Heart left ventricle (tissue), 16 donors: ENCODE results near the gene PNLIPRP2. TPM values are rescaled to one million over a fixed set of nuclear protein-coding genes. Genes with fewer than 3 reads are reported as not detected.

Experiments
- ATAC-seq, 4 donors: fragments of 200-7000 bp; cut with Tn5 transposase; one replicate each; pipeline ENCODE4 v1.9.1; 2020 to 2022; ENCODE audit warnings: moderate library complexity in 4 of 4, mild to moderate bottlenecking in 3 of 4, moderate number of reproducible peaks in 1 of 4
- DNase-seq, 5 donors: peaks; one replicate each; pipeline ENCODE4 v3.0.0-alpha.2; 2020
- H3K27ac ChIP-seq, 12 donors: fragments of 200-600 bp; sonication (generic) in 4 of 12; one replicate each; pipeline versions ENCODE4 v1.5.0 to v1.8.0; 2016 to 2022; ENCODE audit warnings: mild to moderate bottlenecking in 2 of 12
- H3K27me3 ChIP-seq, 9 donors: fragments of 200-600 bp; sonication (generic) in 2 of 9; one replicate each; pipeline versions ENCODE4 v1.5.1 to v1.8.0; 2016 to 2022; ENCODE audit warnings: mild to moderate bottlenecking in 3 of 9
- H3K36me3 ChIP-seq, 9 donors: fragments of 200-600 bp; sonication (generic) in 2 of 9; one replicate each; pipeline versions ENCODE4 v1.5.0 to v1.8.0; 2018 to 2022; ENCODE audit warnings: mild to moderate bottlenecking in 2 of 9
- H3K4me1 ChIP-seq, 12 donors: fragments of 200-600 bp; sonication (generic) in 4 of 12; one replicate each; pipeline versions ENCODE4 v1.5.0 to v1.8.0; 2016 to 2022; ENCODE audit warnings: mild to moderate bottlenecking in 3 of 12
- H3K4me3 ChIP-seq, 12 donors: fragments of 200-600 bp; sonication (generic) in 4 of 12; one replicate each; pipeline versions ENCODE4 v1.5.0 to v1.8.0; 2017 to 2022; ENCODE audit warnings: mild to moderate bottlenecking in 9 of 12, moderate library complexity in 4 of 12
- H3K9me3 ChIP-seq, 12 donors: fragments of 200-600 bp; sonication (generic) in 4 of 12; one replicate each; pipeline versions ENCODE4 v1.5.0 to v1.8.0; 2016 to 2022; ENCODE audit warnings: mild to moderate bottlenecking in 1 of 12
- POLR2A ChIP-seq, 2 donors: fragments of 450-650 bp; IDR thresholded peaks; one replicate each; pipeline ENCODE4 v1.6.1; 2017; ENCODE audit warnings: antibody characterized with exemption in 2 of 2, mild to moderate bottlenecking in 2 of 2, moderate library complexity in 2 of 2
- WGBS, 4 donors: extraction: QIAGEN DNeasy Blood & Tissue Kit in 2 of 4; methylation state at CpG; one replicate each; pipeline versions ENCODE4 v1.1.5 to v1.1.7; 2013 to 2018; 5-methylcytosine and 5-hydroxymethylcytosine counted together
- intact Hi-C, 10 donors: fragments of 100-400 bp; cut with DNase I; formaldehyde crosslinking; loops; one replicate each; pipeline versions ENCODE4 v1.11.1 to v1.14.2; 2022
- long read RNA-seq, 3 donors: library from polyadenylated mRNA; unstranded; transcript quantifications; one replicate each; pipeline ENCODE4 v2.0.0, GENCODE V29; 2020 to 2021
- polyA plus RNA-seq, 2 donors: library from polyadenylated mRNA; stranded (reverse); fragments of 200-250 nt; gene quantifications; one replicate each; pipeline ENCODE4 v1.2.3, GENCODE V29; 2013
- total RNA-seq, 9 donors: library from RNA; depleted of rRNA in 2 of 9; stranded (reverse); fragments of >200 nt in 2 of 9; fragmentation: NEBNext Ultra II Directional in 3 of 9; extraction: Animal tissue kit (Norgen Biotek cat#: 25700) in 3 of 9; gene quantifications; one replicate each; pipeline versions ENCODE4 v1.1.0 to v1.2.4, GENCODE V29; 2016 to 2023
- TF ChIP-seq, protein P1 (sequence below), 12 donors: fragments of 200-600 bp; sonication (generic) in 4 of 12; IDR thresholded peaks; one replicate each; pipeline versions ENCODE4 v1.5.0 to v1.8.0; 2018 to 2022; ENCODE audit warnings: antibody characterized with exemption in 12 of 12, mild to moderate bottlenecking in 5 of 12
- donor health status: ischemic (EF 13 %, LVEDD 7.1; RV severe dilation, severe dysfunction).
- donor health status: healthy with polysubstance abuse.
- donor health status: DM: no; HTN: yes; CAD: no.
- donor health status: DM: no; HTN: no; CAD: no.
- donor health status: ischemic (EF 25% LVEDD 6.9; RV normal size, moderate dysfunction).
- donor health status: ischemic (EF 25% LVEDD 5.7; RV mildly dilated, moderate dysfunction).
- donor health status: healthy.
- donor health status: DM: yes; HTN: yes; CAD: no.
- donor health status: ischemic (EF 35%, LVEDD 5.7; RV mildly dilated, moderate dysfunction).
- donor health status: nonischemic (EF 11% LVEDD 7.7; RV severe dilation, severe dysfunction).
- donor health status: DM: yes; HTN: yes; CAD: no.
- donor health status: PGD.
- donor health status: ischemic (EF 29% LVEDD 5.4; RV normal size, mild dysfunction).
- donor health status: nonischemic (EF 23%, LVEDD 6.1; RV moderate dilation, normal function).

PNLIPRP2 gene
- total RNA-seq = under 1 TPM in 1 of 9 donors, not detected in 8; 0.27 TPM
- polyA plus RNA-seq = under 1 TPM in 1 of 2 donors, not detected in 1; 0.04 TPM
- long read RNA-seq, donor 1 = 0 reads
- long read RNA-seq, donor 2 = 0 reads
- long read RNA-seq, donor 3 = 0 reads

DNA sequence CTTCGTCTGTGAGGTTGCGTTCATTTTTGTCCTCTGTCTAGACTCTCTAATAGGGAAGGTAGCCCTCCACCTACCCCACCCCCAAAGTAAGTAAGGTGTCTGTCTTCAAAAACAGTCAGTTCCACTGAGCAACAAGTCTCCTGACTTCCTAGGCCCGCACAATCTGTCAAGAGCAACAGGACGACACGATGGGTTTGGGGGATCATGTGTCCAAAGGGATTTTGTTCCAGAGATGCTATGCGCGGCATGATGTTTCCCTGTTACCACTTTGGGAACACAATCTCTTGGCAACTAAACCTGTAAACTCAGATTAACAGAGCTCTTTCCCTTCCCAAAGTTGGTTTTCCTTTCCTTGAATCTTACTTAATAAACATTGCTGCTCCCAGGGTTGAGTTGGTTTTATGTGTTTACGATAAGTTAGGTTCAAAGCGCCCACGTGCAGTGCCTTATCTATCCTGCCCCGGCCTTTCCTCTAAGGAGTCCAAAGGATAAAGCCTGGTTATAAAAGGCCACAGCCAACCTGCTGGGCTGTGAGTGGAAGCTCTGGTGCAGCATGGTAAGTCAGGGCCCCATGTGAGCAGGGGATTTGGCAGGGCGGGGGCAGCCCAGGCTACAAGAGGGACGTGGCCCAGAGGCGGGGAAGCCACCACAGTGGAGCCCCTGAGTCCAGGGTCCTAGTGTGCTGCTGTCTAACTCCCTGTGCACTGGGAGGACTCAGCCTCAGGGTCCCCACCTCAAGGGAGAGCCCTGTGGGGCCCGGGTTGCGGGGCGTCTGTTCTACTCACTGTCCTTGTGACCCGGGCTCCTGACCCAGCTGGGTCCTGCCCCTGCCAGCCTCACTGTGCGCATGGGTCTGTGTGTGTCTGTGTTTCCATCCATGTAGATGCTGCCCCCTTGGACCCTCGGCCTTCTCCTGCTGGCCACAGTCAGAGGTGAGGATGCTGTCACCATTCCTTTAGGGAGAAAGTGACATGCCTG is at the start of gene PNLIPRP2:
PNLIPRP2 (plus strand) TSS at position 531 of the 978 bp plus-strand sequence.
- 54 to 73% (median 67%) methylated on average over 16 to 20 of the region's 20 CpGs for WGBS, 4 donors
- ATAC-seq (peak in 2 of 4 donors; percentile 19 to 34), DNase-seq (no peak)
- intact Hi-C loops = no loop called here
- TF ChIP-seq, protein P1, sequence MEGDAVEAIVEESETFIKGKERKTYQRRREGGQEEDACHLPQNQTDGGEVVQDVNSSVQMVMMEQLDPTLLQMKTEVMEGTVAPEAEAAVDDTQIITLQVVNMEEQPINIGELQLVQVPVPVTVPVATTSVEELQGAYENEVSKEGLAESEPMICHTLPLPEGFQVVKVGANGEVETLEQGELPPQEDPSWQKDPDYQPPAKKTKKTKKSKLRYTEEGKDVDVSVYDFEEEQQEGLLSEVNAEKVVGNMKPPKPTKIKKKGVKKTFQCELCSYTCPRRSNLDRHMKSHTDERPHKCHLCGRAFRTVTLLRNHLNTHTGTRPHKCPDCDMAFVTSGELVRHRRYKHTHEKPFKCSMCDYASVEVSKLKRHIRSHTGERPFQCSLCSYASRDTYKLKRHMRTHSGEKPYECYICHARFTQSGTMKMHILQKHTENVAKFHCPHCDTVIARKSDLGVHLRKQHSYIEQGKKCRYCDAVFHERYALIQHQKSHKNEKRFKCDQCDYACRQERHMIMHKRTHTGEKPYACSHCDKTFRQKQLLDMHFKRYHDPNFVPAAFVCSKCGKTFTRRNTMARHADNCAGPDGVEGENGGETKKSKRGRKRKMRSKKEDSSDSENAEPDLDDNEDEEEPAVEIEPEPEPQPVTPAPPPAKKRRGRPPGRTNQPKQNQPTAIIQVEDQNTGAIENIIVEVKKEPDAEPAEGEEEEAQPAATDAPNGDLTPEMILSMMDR (IDR thresholded peaks at IDR 0.05) = no peak
- no peak for TF ChIP-seq POLR2A (IDR thresholded peaks at IDR 0.05)
- Histone ChIP-seq H3K36me3 (no peaks in the 10 kb centered on the region), H3K4me1 (no peaks in the 10 kb centered on the region), H3K4me3 (no peak within 1 kb of the TSS), H3K27me3 (peaks cover 0 to 20% (median 0%) of the 10 kb centered on the region in 9 donors), H3K27ac (no peak within 1 kb of the TSS), H3K9me3 (no peaks in the 10 kb centered on the region)

DNA sequence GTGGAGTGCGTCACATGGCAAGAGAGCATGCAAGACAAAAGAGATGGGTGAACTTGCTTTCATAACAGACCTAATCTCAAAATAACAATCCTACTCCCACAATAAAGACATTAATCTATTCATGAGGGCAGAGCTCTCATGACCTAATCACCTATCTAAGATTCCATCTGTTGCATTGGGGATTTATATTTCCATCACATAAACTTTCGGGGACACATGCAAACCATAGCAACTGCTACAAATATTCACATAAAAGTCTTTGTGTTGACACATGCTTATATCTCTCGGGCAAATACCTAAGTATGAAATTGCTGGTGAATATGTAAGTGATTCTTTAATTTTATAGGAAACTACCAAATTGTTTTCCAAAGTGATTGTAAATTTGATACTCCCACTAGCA is 46.0 kb upstream of the PNLIPRP2 start:
- intact Hi-C loops = no loop called here
- no peaks in the 10 kb centered on the region for H3K36me3 ChIP-seq
- H3K9me3 ChIP-seq = no peaks in the 10 kb centered on the region
- no peak for ATAC-seq
- no peaks in the 10 kb centered on the region for H3K27me3 ChIP-seq
- 71 to 80% (median 77%) methylated on average over 3 of the region's 3 CpGs for WGBS, 4 donors
- TF ChIP-seq, protein P1 (IDR thresholded peaks at IDR 0.05) = no peak
- TF ChIP-seq POLR2A (IDR thresholded peaks at IDR 0.05) = no peak
- no peak overlapping the region for H3K27ac ChIP-seq
- no peaks in the 10 kb centered on the region for H3K4me1 ChIP-seq
- DNase-seq = no peak
- no peak overlapping the region for H3K4me3 ChIP-seq

DNA sequence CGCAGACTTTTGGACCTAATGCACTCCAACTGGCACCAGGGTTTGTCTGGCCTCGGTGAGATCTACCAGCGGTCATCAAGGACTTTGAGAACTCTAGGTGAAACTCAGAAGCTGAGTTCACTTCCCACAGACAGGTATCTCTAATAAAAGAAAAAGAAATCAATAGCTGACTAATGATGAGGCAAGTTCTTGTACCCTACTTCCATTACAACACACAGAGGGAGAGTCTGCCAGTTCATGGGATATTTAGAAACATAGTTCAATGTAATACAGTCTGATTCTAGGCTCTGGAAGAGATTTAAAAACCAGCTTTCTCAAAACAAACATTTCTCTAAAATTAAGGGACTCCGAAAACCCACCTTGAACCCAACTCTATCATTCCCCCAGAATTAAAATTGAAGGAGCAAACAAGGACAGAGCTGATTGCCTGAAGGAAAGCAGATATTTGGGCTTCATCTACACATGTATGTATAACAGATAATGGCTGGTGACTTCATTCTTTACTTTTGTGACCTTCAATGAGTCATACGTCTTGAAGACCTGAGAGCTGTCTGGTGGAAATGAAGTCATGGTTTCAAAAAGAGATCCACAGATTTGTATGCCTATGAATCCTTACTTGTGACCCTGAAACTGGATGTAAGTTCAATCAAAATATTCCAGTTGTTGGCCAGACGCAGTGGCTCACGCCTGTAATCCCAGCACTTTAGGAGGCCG is 32.7 kb upstream of the PNLIPRP2 start:
- Histone ChIP-seq H3K36me3 (no peaks in the 10 kb centered on the region), H3K4me3 (no peak overlapping the region), H3K4me1 (no peaks in the 10 kb centered on the region), H3K27ac (no peak overlapping the region), H3K9me3 (peaks cover 0 to 5% (median 0%) of the 10 kb centered on the region in 12 donors), H3K27me3 (no peaks in the 10 kb centered on the region)
- DNase-seq (no peak), ATAC-seq (no peak)
- intact Hi-C loops = no loop called here
- TF ChIP-seq, protein P1 (IDR thresholded peaks at IDR 0.05) = no peak
- TF ChIP-seq POLR2A (IDR thresholded peaks at IDR 0.05) = no peak
- 80 to 88% (median 86%) methylated on average over 8 of the region's 8 CpGs for WGBS, 4 donors

DNA sequence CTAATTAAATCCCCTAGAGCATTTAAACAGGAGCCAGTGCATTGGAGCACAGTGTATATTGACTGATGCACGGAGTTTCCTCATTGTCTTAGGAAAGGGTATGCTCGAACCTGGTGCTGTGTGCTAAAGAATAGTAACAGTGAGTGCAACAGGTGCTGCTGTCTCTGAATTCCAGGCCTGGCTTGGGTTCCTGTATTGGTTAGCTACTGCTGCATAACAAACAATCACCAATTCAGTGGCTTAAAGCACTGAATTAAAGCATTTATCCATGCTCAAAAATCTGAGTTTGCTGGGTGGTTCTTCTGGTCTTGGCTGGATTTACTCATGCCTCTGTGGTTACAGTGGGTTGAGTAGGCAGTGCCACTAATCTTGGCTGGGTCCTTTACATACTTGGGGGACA is 31.8 kb upstream of the PNLIPRP2 start:
- intact Hi-C loops = no loop called here
- no peaks in the 10 kb centered on the region for H3K27me3 ChIP-seq
- TF ChIP-seq, protein P1 (IDR thresholded peaks at IDR 0.05) = no peak
- TF ChIP-seq POLR2A (IDR thresholded peaks at IDR 0.05) = no peak
- ATAC-seq (no peak), DNase-seq (no peak)
- H3K9me3 ChIP-seq = peaks cover 0 to 5% (median 0%) of the 10 kb centered on the region in 12 donors
- WGBS, 4 donors = 75 to 89% (median 79%) methylated on average over 2 of the region's 2 CpGs
- no peaks in the 10 kb centered on the region for H3K4me1 ChIP-seq
- no peaks in the 10 kb centered on the region for H3K36me3 ChIP-seq
- H3K4me3 ChIP-seq = no peak overlapping the region
- H3K27ac ChIP-seq = no peak overlapping the region
